NCI-H2171 treated with DMSO at 0.1 percent for 48 hours (cell line): ENCODE data around the gene IGF2R.
A peak's percentile ranks its signal among the peaks of the same experiment; 100 is the strongest.
"Not testable (repeated sequence)": the region's sequence is repeated elsewhere in the genome, so short reads cannot be mapped to it uniquely, and the experiment has no call there.

Experiments used
- DNase-seq: peaks from one replicate; lab custom pipeline; 2025; lab: John Stamatoyannopoulos, UW

Gene IGF2R

GRCh38 chr6:159952289-159953005 lies 16.4 kb upstream of the IGF2R start:
- DNase-seq: no peak

DNA sequence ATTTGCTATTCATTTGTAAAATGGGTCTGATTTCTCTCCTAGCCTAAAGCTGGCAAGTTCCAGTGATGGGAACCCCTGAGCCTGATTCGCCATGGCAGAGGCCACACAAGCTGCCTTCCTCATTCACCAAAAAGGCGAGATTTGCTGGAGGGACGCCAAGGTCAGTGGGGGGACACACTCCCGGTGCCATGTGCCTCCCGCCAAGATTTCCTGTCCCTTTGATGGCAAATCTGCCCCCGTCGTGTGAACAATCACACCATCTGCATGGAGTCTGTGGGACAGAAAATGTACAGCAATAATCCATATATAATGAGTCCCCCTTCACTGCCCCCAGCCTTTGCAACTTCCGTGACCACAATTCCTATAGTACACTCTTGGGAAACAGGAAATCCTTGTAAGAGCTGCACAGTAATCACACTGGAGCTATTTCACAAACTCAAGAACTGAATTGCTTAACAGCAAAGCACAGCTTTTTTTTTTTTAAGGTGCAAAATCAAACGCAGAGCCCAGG lies 15.7 kb upstream of the IGF2R start:
- no peak for DNase-seq

DNA sequence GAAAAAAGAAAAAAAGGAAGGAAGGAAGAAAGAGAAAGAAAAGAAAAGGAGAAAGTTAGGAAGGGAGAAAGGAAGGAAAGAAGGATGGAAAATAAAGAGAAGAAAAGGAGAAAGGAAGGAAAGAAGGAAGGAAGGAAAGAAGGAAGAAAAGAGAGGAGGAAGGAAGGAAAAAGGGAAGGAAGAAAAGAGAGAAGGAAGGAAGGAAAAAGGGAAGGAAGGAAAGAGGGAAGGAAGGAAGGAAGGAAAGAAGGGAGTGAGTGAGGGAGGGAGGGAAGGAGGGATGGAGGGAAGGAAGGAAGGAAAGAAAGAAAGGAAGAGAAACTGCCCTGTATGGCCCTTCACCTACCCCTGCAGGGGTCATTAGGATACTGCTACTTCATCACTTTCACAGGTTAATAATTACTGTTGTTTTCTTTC lies 12.9 kb upstream of the IGF2R start:
- DNase-seq: no peak

- DNase-seq: no peak
These were observed 11.7 kb upstream of the IGF2R start for GRCh38 chr6:159957071-159957673.

- DNase-seq: no peak
These were observed 9.5 kb upstream of the IGF2R start for GRCh38 chr6:159959165-159959975.

- DNase-seq: no peak
These were observed 8.9 kb upstream of the IGF2R start for GRCh38 chr6:159959976-159960384.

- DNase-seq: no peak
These were observed 8.4 kb upstream of the IGF2R start for GRCh38 chr6:159960485-159960884.

DNA sequence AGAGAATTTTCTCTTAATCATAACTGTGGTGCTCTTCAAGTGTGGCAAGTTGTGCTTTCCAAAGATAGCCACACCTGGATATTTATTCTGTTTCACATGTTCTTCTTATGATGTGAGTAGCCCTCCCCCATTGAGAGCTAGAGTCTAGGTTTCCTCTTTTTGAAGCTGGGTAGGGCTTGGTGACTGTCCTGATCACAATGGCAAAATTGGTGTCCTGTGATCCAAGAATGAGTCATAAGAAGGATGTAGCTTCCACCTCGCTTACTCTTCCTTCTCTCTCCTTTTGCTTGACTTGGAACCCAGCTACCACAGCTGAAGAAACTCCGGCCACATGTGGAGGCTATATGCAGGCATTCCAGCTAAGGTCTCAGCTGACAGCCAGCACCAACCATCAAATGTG lies 7.4 kb upstream of the IGF2R start:
- no peak for DNase-seq

DNA sequence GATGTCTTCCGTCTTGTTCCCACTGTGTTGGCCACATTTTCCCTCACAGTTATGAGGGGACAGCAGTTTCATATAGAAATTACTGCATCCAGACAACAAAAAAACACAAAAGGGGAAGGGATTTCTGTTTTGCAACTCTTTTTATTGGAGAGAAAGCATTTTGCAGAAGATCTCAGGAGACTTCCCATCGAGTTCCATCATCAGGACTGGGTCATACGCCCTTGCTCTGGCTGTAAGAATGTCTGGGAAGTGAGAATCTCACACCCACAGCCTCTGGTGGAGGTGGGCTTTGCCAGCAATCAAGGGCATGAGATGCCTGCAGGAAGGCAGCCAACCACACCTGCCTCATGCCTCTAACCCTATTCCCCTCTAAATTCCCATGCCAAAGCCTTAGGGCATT lies 5.8 kb upstream of the IGF2R start:
- no peak for DNase-seq

DNA sequence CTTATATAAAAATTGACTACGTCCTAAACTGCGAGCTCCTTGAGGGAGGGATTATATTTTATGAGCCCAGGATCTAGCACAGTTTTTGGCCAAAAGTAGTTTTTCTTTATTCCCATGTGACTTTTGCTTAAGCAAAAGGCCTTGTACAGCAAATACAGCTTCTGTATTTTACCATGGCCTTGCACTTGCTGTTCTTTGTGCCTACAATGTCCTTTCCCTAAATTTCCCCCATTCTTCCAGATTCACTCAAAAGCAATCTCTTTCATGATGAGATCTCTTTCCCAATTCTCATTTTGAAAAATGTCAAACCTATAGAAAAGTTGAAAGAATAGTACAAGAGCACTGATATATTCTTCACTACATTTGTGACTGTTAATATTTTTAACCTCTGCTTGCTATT lies 4.8 kb upstream of the IGF2R start:
- no peak for DNase-seq

GRCh38 chr6:159966339-159966738 lies 2.5 kb upstream of the IGF2R start:
- no peak for DNase-seq

DNA sequence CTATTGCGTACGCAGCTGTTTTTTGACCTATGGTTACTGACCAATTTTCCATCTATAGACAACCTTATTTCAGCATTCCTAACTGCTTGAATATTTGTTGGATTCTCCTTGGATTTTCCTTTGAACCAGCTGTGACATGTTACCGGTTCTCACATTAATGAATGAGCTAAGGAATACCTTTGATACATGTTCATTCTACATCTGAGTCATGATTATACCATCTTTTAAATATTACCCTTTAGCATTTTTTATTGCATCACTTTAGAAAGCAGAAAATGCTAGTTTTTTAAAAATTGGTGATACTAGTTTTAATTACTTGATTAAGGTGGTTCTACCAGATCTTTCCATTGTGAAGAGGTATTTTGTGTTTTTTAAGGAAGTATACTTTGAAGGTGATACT lies 1.9 kb upstream of the IGF2R start:
- DNase-seq: no peak

DNA sequence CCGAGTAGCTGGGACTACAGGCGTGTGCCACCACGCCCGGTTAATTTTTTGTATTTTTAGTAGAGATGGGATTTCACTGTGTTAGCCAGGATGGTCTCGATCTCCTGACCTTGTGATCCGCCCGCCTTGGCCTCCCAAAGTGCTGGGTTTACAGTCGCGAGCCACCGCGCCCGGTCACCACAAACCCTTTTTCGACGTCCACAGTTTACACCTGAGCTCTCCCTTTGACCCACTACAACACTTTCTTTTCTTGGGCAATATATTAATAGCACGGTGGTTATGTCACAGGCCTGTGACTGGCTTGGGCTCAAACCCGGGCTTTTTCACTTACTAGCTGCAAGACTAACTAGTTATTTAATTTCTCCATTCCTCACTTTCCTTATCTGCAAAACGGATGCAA lies 1.3 kb upstream of the IGF2R start:
- DNase-seq: not testable (repeated sequence)

- DNase-seq: no peak
These were observed 476 bp downstream of the IGF2R start for GRCh38 chr6:159969204-159969912.

- DNase-seq: no peak
These were observed 1.0 kb downstream of the IGF2R start for GRCh38 chr6:159969921-159970320.

DNA sequence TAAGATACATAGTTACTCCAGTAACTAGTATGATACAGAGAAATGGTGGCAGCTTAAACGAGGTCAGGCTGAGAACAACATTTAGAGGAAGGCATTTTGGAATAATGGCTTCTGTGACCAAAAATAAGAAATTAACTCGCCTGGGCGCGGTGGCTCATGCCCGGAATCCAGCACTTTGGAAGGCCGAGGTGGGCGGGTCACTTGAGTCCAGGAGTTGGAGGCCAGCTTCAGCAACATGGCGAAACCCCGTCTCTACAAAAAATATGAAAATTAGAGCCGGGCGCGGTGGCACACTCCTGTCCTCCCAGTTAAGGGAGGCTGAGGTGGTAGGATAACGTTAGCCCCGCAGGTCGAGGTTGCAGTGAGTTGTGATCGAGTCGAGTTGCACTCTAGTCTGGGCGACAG lies 1.8 kb downstream of the IGF2R start:
- DNase-seq: no peak

DNA sequence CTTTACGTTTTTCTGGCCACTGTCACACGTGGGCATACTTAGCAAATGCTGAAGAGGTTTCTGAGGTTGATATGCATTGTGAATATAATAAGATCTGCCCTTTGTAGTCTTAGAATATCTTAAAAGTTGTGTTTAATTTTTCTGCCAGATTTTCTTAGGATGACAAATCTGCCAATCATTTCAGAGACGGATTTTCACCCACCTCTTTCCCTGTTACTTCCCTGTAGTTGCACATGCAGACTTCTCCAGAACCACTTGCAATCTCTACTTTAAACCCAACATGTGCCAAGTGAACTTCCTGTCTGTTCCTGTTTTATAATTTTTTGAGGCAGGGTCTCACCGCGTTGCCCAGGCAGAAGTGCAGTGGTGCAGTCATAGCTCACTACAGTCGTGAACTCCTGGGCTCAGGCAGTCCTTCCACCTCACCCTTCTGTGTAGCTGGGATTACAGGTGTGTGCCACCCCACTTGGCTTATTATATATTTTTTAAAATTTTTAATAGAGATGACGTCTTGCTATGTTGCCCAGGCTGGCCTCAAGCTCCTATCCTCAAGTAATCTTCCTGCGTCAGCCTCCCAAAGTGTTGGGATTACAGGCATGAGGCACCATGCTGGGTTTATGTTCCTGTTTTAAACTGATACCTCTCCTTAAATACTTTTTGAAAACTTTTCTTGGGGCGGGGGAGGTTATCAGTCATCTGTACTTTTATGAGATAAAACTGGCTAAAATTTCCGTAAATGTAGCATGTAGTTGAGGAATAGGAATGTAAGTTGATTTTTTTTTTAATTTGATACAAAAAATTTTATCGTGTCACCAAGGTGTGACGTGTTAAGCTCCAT lies 2.7 kb downstream of the IGF2R start:
- no peak for DNase-seq

- peak; percentile 37 for DNase-seq
These were observed 3.8 kb downstream of the IGF2R start for GRCh38 chr6:159972506-159973268.

DNA sequence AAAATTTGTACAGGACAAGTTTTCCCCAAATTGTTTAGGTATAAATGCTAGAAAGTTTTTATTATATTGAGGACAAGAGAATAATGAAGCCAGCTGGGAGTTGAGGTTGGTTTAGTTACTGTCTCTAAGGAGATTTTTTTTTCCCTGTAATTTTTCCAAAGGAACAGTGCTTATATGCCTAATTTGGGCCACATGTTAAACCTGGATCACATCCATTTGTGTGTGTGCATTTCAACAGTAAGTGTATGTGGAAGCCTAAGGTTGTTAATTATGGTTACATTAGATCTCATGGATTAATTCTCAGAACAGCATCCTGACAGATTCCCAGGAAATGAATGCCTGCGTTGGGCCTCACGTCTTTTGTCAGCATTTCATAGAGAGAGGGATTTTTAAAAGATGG lies 4.5 kb downstream of the IGF2R start:
- DNase-seq: peak; percentile 28

- peak; percentile 69 for DNase-seq
These were observed 5.1 kb downstream of the IGF2R start for GRCh38 chr6:159973951-159974350.

DNA sequence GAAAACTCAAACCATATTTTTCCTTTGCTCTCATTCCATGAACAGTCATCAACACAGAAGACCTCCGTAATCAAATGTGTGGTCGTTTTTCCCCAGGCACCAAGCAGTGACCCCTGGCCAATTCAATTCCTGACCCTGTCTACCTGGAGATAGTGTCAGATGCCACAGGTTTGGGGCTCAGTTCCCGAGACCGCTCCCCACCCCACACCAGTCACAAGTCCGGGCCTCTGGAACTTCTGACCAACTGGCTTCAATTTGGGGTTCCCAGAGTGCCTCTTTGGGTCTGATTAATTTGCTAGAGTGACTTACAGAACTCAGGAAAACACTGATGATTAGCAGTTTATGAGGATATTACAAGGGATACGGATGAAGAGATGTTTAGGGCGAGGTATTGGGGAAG lies 6.0 kb downstream of the IGF2R start:
- no peak for DNase-seq
